ENCODE results near the gene CABYR. TPM values are rescaled to one million over a fixed set of nuclear protein-coding genes. Genes with fewer than 3 reads are reported as not detected.

Gene CABYR
- total and polyA plus RNA-seq, 8 donors = 0.73 to 9.4 (median 2.6) TPM; not detected in 3

GRCh38 chr18:24195296-24196053 lies 56.6 kb downstream of the CABYR start:
- H3K27ac ChIP-seq = no peak overlapping the region
- 87 to 92% (median 89%) methylated on average over 9 of the region's 9 CpGs for WGBS, 5 donors
- intact Hi-C loops (cut with DNase I; ENCODE audit: low total_unique reads) = no loop called here
- no peak overlapping the region for H3K4me3 ChIP-seq
- no peak for DNase-seq
- no peaks in the 10 kb centered on the region for H3K27me3 ChIP-seq
- no peaks in the 10 kb centered on the region for H3K9me3 ChIP-seq
- peaks cover 0 to 13% (median 6%) of the 10 kb centered on the region in 4 donors for H3K36me3 ChIP-seq
- H3K4me1 ChIP-seq = peaks cover 0 to 13% (median 0%) of the 10 kb centered on the region in 4 donors
- TF ChIP-seq EP300 (IDR thresholded peaks at IDR 0.05) (no peak), POLR2AphosphoS5 (IDR thresholded peaks at IDR 0.05) (no peak), POLR2A (IDR thresholded peaks at IDR 0.05) (no peak)
- TF ChIP-seq, protein P1, sequence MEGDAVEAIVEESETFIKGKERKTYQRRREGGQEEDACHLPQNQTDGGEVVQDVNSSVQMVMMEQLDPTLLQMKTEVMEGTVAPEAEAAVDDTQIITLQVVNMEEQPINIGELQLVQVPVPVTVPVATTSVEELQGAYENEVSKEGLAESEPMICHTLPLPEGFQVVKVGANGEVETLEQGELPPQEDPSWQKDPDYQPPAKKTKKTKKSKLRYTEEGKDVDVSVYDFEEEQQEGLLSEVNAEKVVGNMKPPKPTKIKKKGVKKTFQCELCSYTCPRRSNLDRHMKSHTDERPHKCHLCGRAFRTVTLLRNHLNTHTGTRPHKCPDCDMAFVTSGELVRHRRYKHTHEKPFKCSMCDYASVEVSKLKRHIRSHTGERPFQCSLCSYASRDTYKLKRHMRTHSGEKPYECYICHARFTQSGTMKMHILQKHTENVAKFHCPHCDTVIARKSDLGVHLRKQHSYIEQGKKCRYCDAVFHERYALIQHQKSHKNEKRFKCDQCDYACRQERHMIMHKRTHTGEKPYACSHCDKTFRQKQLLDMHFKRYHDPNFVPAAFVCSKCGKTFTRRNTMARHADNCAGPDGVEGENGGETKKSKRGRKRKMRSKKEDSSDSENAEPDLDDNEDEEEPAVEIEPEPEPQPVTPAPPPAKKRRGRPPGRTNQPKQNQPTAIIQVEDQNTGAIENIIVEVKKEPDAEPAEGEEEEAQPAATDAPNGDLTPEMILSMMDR (IDR thresholded peaks at IDR 0.05) = no peak

DNA sequence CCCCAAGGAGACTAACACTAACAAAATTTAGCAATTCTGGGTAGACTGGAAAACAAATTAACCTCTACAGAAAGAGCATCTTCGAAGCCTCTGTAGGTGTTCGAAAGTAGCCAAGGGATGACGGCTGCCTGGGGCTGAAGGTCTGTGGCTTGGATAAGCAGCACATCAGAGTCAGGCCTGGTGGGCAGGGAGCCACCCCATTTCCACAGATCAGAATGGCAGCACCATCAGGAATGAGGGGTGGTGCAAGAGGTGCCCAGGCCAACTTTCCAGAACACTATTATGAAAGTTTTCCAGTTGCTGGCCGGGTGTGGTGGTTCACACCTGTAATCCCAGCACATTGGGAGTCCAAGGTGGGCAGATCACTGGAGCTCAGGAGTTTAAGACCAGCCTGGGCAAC lies 57.9 kb downstream of the CABYR start:
- H3K9me3 ChIP-seq = no peaks in the 10 kb centered on the region
- TF ChIP-seq, protein P1 (IDR thresholded peaks at IDR 0.05) = no peak
- TF ChIP-seq EP300 (IDR thresholded peaks at IDR 0.05) (no peak), POLR2A (IDR thresholded peaks at IDR 0.05) (no peak), POLR2AphosphoS5 (IDR thresholded peaks at IDR 0.05) (no peak)
- WGBS, 5 donors = 87 to 97% (median 96%) methylated on average over 3 to 4 of the region's 4 CpGs
- no peaks in the 10 kb centered on the region for H3K27me3 ChIP-seq
- H3K4me3 ChIP-seq = no peak overlapping the region
- H3K4me1 ChIP-seq = peaks cover 0 to 26% (median 2%) of the 10 kb centered on the region in 4 donors
- peaks cover 0 to 13% (median 6%) of the 10 kb centered on the region in 4 donors for H3K36me3 ChIP-seq
- intact Hi-C loops (cut with DNase I; ENCODE audit: low total_unique reads) = no loop called here
- no peak for DNase-seq
- H3K27ac ChIP-seq = no peak overlapping the region

- Histone ChIP-seq H3K36me3 (peaks cover 0 to 13% (median 6%) of the 10 kb centered on the region in 4 donors), H3K4me1 (peaks cover 0 to 31% (median 4%) of the 10 kb centered on the region in 4 donors), H3K4me3 (no peak overlapping the region), H3K9me3 (no peaks in the 10 kb centered on the region), H3K27ac (no peak overlapping the region), H3K27me3 (no peaks in the 10 kb centered on the region)
- 88 to 97% (median 94%) methylated on average over 1 of the region's 1 CpG for WGBS, 5 donors
- TF ChIP-seq POLR2AphosphoS5 (IDR thresholded peaks at IDR 0.05) = no peak
- TF ChIP-seq, protein P1 (IDR thresholded peaks at IDR 0.05) = no peak
- no peak for TF ChIP-seq POLR2A (IDR thresholded peaks at IDR 0.05)
- no peak for TF ChIP-seq EP300 (IDR thresholded peaks at IDR 0.05)
- no peak for DNase-seq
- intact Hi-C loops (cut with DNase I; ENCODE audit: low total_unique reads) = no loop called here
Measured at GRCh38 chr18:24197412-24197811, 58.5 kb downstream of the CABYR start.

- 80 to 98% (median 84%) methylated on average over 8 to 9 of the region's 9 CpGs for WGBS, 5 donors
- Histone ChIP-seq H3K36me3 (peaks cover 0 to 13% (median 6%) of the 10 kb centered on the region in 4 donors), H3K27me3 (no peaks in the 10 kb centered on the region), H3K9me3 (no peaks in the 10 kb centered on the region), H3K27ac (no peak overlapping the region), H3K4me3 (no peak overlapping the region), H3K4me1 (peaks cover 0 to 31% (median 4%) of the 10 kb centered on the region in 4 donors)
- DNase-seq = no peak
- TF ChIP-seq POLR2AphosphoS5 (IDR thresholded peaks at IDR 0.05) (no peak), POLR2A (IDR thresholded peaks at IDR 0.05) (no peak), EP300 (IDR thresholded peaks at IDR 0.05) (no peak)
- TF ChIP-seq, protein P1 (IDR thresholded peaks at IDR 0.05) = no peak
- intact Hi-C loops (cut with DNase I; ENCODE audit: low total_unique reads) = no loop called here
Measured at GRCh38 chr18:24198461-24198860, 59.6 kb downstream of the CABYR start.

Measured in stomach (tissue), 9 donors.